Measurements from ENCODE around the gene PTPN22. TPM values are rescaled to one million over a fixed set of nuclear protein-coding genes. Genes with fewer than 3 reads are reported as not detected.

PTPN22 gene
- total and polyA plus RNA-seq, 9 of the 15 experiments (the other 6 are each of a cell fraction or from before 2014, with no cell fraction given): 0.45 to 4.6 (median 1.1) TPM

DNA sequence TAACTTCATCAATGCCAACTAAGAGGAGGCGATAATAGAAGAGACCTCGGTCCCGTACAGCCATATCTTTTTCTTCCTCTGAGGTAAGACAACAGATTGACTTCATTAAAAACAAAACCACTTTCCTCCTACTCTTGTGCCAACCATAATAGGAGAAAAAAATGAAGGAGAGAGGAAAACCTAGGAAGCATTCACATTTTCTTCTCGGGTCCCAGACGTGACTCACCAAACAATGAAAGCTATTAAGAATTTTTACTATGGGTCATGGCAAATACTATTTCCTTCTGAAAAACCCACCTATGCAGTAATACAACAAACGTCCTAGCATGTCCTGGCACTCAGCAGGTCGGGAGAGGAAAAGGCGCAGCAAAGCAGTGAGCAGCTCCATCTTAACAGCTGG is 24.4 kb upstream of the PTPN22 start (continued):
- TF ChIP-seq GTF2E2 (tag; IDR thresholded peaks at IDR 0.05): no peak
- no peak for TF ChIP-seq CBFB (CRISPR knock-in tag; IDR thresholded peaks at IDR 0.05)

DNA sequence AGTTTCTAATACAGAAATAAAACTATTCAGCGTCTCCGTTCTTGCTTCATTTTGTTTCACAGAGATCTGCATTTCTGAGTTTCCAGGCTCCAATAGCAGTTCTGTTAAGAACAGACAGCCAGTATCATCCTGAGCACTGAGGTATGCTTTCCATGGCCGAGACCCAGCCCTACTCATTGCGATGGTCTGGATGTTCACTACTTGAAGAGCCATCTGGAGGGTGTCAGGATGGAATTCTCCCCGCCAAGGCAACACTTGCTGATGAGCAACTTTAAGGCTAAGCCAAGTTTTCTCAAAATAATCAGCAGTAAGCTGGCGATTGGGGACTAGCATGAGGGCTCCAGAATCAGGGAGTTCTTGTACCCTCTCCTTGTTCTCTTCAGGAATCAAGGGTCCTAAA is 23.6 kb upstream of the PTPN22 start:
- no peak overlapping the region for H3K4me2 ChIP-seq (ENCODE audit: insufficient read depth, low read length)
- no peaks in the 10 kb centered on the region for H3K9me3 ChIP-seq (replicated peaks; ENCODE audit: control insufficient read depth, insufficient read depth, low read depth, low read length)
- in situ Hi-C loops (cut with MboI) (no loop called here), intact Hi-C loops (cut with micrococcal nuclease) (no loop called here)
- H3K79me2 ChIP-seq (ENCODE audit: control insufficient read depth, insufficient read depth, low read length): no peaks in the 10 kb centered on the region
- H3K27ac ChIP-seq (ENCODE audit: extremely low read depth, low read depth, low read length): no peak overlapping the region
- H4K20me1 ChIP-seq (replicated peaks; ENCODE audit: control insufficient read depth, insufficient read depth, low read length): no peaks in the 10 kb centered on the region
- no peaks in the 10 kb centered on the region for H3K9me1 ChIP-seq (ENCODE audit: control insufficient read depth, insufficient read depth, low read length)
- ChIA-PET POLR2A (interaction anchor here (0.9 to 2.5 kb wide), 4 partner anchors 9 to 26 kb away, joined by 4 to 8 read pairs (median 5); partner anchors contain the start of genes AP4B1 and DCLRE1B), CTCF (ENCODE audit: low intra/inter-chr PET ratio) (no interaction called here)
- H2AFZ ChIP-seq (ENCODE audit: low read depth, low read length): no peak overlapping the region
- FAIRE-seq (no peak), DNase-seq (ENCODE audit: extremely low read depth in 1 of 4, low spot score in 3 of 4) (no peak), ATAC-seq (no peak)
- no peak overlapping the region for H3K4me3 ChIP-seq
- H3K27me3 ChIP-seq (ENCODE audit: control insufficient read depth in 2 of 2, insufficient read depth in 2 of 2, low read length in 2 of 2): no peaks in the 10 kb centered on the region
- H3K4me1 ChIP-seq (replicated peaks in 1 of 2; ENCODE audit: control insufficient read depth in 2 of 2, insufficient read depth in 2 of 2, low read length in 2 of 2): no peaks in the 10 kb centered on the region
- H3K36me3 ChIP-seq (ENCODE audit: control insufficient read depth, insufficient read depth, low read length): peaks cover 51% of the 10 kb centered on the region
- TSS peak; percentile 21 for BruUV-seq (replicated peaks)
- TF ChIP-seq ZNF584 (CRISPR knock-in tag; IDR thresholded peaks at IDR 0.05; ENCODE audit: low read depth) (no peak), ZNF551 (CRISPR knock-in tag; IDR thresholded peaks at IDR 0.05) (no peak), KLF13 (tag; IDR thresholded peaks at IDR 0.05; ENCODE audit: borderline replicate concordance, low read depth) (no peak), NFIX (CRISPR knock-in tag; IDR thresholded peaks at IDR 0.05; ENCODE audit: low read depth) (no peak), JUNB (CRISPR knock-in tag; conservative IDR thresholded peaks at IDR 0.05) (no peak), CSDE1 (IDR thresholded peaks at IDR 0.05) (no peak), ZNF778 (CRISPR knock-in tag; IDR thresholded peaks at IDR 0.05) (no peak), ZNF408 (CRISPR knock-in tag; IDR thresholded peaks at IDR 0.05; ENCODE audit: low read depth) (no peak)
- TF ChIP-seq, protein P1, sequence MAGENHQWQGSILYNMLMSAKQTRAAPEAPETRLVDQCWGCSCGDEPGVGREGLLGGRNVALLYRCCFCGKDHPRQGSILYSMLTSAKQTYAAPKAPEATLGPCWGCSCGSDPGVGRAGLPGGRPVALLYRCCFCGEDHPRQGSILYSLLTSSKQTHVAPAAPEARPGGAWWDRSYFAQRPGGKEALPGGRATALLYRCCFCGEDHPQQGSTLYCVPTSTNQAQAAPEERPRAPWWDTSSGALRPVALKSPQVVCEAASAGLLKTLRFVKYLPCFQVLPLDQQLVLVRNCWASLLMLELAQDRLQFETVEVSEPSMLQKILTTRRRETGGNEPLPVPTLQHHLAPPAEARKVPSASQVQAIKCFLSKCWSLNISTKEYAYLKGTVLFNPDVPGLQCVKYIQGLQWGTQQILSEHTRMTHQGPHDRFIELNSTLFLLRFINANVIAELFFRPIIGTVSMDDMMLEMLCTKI (IDR thresholded peaks at IDR 0.05; ENCODE audit: partially characterized antibody): no peak
- TF ChIP-seq, protein P2, sequence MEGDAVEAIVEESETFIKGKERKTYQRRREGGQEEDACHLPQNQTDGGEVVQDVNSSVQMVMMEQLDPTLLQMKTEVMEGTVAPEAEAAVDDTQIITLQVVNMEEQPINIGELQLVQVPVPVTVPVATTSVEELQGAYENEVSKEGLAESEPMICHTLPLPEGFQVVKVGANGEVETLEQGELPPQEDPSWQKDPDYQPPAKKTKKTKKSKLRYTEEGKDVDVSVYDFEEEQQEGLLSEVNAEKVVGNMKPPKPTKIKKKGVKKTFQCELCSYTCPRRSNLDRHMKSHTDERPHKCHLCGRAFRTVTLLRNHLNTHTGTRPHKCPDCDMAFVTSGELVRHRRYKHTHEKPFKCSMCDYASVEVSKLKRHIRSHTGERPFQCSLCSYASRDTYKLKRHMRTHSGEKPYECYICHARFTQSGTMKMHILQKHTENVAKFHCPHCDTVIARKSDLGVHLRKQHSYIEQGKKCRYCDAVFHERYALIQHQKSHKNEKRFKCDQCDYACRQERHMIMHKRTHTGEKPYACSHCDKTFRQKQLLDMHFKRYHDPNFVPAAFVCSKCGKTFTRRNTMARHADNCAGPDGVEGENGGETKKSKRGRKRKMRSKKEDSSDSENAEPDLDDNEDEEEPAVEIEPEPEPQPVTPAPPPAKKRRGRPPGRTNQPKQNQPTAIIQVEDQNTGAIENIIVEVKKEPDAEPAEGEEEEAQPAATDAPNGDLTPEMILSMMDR (IDR thresholded peaks at IDR 0.05 in 2 of 3, conservative IDR thresholded peaks at IDR 0.05 in 1 of 3; ENCODE audit: insufficient read depth in 2 of 3, low read depth in 1 of 3, low read length in 3 of 3): no peak
- 92% methylated on average over 6 of the region's 6 CpGs for WGBS (ENCODE audit: insufficient coverage, low coverage, missing lambda C conversion rate)
- no peak overlapping the region for H3K9ac ChIP-seq (ENCODE audit: insufficient read depth in 1 of 2, low read depth in 2 of 2, low read length in 2 of 2)

Measured in K562 (cell line).